Activated naive CD4-positive, alpha-beta T cell treated with anti-CD3 and anti-CD28 coated beads, Interleukin-2, amount 50 U/mL, for 24 hours (primary cell): ENCODE measurements around the gene REEP5.

Source experiments
- H3K27ac Mint-ChIP-seq: one replicate; pipeline ENCODE4 v1.8.0; 2021; ENCODE audit warnings: mild to moderate bottlenecking, mixed read lengths
- H3K27me3 Mint-ChIP-seq: one replicate; pipeline ENCODE4 v1.8.0; 2021; ENCODE audit warnings: mixed read lengths
- H3K36me3 Mint-ChIP-seq: one replicate; pipeline ENCODE4 v1.8.0; 2021; ENCODE audit warnings: mixed read lengths
- H3K4me1 Mint-ChIP-seq: one replicate; pipeline ENCODE4 v1.8.0; 2021; ENCODE audit warnings: mixed read lengths
- H3K4me3 Mint-ChIP-seq: one replicate; pipeline ENCODE4 v1.8.0; 2021; ENCODE audit warnings: mild to moderate bottlenecking, mixed read lengths
- H3K9me3 Mint-ChIP-seq: one replicate; pipeline ENCODE4 v1.8.0; 2021; ENCODE audit warnings: mixed read lengths

The REEP5 gene

DNA sequence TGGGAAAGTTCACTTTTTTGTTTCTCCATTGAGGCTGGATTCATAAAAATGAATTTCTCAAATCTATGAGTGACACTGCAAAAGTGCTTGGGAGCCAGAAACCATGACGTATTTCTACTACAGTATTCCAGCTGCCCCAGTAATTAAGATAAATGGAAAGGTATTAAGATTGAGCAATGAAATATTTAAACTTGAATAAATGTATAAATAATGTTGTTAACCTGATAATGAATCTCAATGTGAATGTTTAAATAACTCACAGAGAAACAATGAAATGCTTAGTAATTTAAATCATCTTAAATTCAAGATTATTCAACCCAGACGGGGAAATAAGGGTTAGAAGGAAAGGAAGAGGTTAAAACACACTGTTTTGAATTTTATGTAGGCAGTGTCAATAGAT, 72.1 kb downstream of the REEP5 start:
- no peak overlapping the region for H3K4me3 Mint-ChIP-seq
- H3K36me3 Mint-ChIP-seq, result peaks cover 5% of the 10 kb centered on the region
- no peak overlapping the region for H3K27ac Mint-ChIP-seq
- H3K4me1 Mint-ChIP-seq, result peaks cover 5% of the 10 kb centered on the region
- peaks cover 12% of the 10 kb centered on the region for H3K27me3 Mint-ChIP-seq
- peaks cover 5% of the 10 kb centered on the region for H3K9me3 Mint-ChIP-seq

DNA sequence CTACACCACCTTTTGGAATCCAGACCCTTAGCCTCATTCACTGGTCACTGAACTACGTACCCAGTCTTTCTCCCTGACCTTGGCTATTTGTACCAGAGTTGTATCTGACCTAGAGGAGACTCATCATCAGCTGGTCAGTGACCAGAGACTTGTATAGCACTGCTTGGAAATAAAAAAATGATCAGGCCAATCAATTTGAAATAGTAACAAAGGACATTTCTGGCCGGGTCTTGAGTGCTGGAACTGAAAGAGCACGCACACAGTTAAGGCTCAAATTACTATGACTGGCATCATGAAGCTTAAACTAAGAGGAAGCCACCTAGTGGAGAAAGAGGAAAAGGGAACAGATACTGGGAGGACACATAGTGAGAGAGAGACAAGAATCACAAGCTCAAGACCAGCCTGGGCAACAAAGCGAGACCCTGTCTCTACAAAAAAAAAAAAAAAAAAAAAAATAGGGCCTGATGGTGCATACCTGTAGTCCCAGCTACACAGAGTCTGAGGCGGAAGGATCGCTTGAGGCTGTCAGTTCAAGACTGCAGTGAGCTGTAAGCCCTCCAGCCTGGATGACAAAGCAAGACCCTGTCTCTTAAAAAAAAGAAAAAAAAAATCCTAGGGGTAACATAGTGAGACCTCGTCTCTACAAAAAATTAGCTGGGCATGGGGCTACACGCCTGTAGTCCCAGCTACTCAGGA, 73.8 kb downstream of the REEP5 start:
- no peak overlapping the region for H3K4me3 Mint-ChIP-seq
- no peaks in the 10 kb centered on the region for H3K9me3 Mint-ChIP-seq
- H3K27ac Mint-ChIP-seq, result peak overlapping the region; percentile 10
- peaks cover 5% of the 10 kb centered on the region for H3K27me3 Mint-ChIP-seq
- no peaks in the 10 kb centered on the region for H3K36me3 Mint-ChIP-seq
- H3K4me1 Mint-ChIP-seq, result peaks cover 5% of the 10 kb centered on the region

DNA sequence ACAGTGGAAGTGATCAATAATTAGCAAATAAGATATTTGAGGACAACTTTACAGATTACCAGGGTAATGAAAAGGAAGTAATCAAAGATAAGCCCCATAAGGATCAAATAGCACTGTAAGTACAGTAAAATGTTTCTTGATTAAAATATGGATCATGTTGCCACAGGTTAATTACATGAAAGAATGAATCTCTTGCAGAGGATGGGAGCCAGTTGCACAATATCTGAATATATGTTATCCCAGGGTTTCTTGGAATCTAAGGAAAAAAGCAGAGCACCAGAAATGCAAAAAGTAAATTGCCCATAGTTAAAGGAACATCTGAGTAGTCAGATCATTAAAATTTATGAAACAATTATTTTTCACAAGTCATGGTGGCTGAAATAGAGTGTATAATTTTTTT, 74.7 kb downstream of the REEP5 start:
- Mint-ChIP-seq H3K9me3 (no peaks in the 10 kb centered on the region), H3K27ac (peak overlapping the region; percentile 24), H3K4me3 (no peak overlapping the region), H3K36me3 (no peaks in the 10 kb centered on the region), H3K4me1 (peaks cover 5% of the 10 kb centered on the region), H3K27me3 (peaks cover 3% of the 10 kb centered on the region)

DNA sequence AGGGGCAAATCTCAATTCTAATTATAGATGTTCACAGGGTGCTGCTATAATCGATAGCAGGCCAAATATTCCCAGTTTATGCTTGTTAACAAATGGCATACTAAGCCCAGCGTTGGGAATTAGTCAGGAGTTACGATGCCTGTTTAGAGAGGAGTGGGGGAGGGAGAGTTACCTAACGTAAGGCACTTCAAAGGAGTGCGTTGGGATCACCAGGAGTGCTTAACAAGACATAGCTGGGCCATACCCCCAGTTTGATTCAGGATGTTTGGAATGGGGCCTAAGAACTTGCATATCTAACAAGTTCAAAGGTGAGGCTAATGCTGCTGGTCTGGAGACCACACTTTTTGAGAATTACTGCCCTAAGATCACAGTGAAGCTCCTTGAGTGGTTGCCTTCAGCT, 75.5 kb downstream of the REEP5 start:
- no peaks in the 10 kb centered on the region for H3K36me3 Mint-ChIP-seq

DNA sequence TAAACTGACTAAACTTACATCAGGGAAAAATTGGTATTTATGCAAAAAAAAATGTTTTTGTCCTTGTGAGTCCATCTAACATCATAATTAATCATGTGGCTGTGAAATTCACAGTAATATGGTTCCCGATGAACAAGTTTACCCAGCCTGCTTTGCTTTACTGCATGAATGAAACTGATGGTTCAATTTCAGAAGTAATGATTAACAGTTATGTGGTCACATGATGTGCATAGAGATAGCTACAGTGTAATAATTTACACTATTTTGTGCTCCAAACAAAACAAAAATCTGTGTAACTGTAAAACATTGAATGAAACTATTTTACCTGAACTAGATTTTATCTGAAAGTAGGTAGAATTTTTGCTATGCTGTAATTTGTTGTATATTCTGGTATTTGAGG, 77.5 kb downstream of the REEP5 start:
- H3K4me3 Mint-ChIP-seq, result no peak overlapping the region
- H3K9me3 Mint-ChIP-seq, result no peaks in the 10 kb centered on the region
- H3K27ac Mint-ChIP-seq, result no peak overlapping the region
- H3K27me3 Mint-ChIP-seq, result no peaks in the 10 kb centered on the region
- peaks cover 2% of the 10 kb centered on the region for H3K36me3 Mint-ChIP-seq
- H3K4me1 Mint-ChIP-seq, result peaks cover 5% of the 10 kb centered on the region

More for the DNA sequence above, 75.5 kb downstream of the REEP5 start:
- Mint-ChIP-seq H3K4me3 (no peak overlapping the region), H3K27ac (peak overlapping the region; percentile 13), H3K27me3 (peaks cover 3% of the 10 kb centered on the region), H3K9me3 (no peaks in the 10 kb centered on the region), H3K4me1 (peaks cover 5% of the 10 kb centered on the region)

DNA sequence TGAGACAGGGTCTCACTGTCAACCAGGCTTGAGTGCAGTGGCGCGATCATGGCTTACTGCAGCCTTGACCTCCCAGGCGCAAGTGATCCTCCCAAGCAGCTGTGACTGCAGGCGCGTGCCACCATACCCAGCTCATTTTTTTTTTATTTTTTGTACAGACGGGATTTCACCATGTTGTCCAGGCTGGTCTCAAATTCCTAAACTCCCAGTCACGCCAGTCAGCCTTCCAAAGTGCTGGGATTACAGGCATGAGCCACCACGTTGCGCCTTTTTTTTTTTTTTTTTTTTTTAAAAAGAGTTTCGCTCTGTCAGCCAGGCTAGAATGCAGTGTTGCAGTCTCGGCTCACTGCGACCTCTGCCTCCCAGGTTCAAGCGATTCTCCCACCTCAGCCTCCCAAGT, 88.1 kb downstream of the REEP5 start:
- H3K27ac Mint-ChIP-seq, result no peak overlapping the region
- no peak overlapping the region for H3K4me3 Mint-ChIP-seq
- H3K4me1 Mint-ChIP-seq, result no peaks in the 10 kb centered on the region
- H3K27me3 Mint-ChIP-seq, result no peaks in the 10 kb centered on the region
- no peaks in the 10 kb centered on the region for H3K9me3 Mint-ChIP-seq
- H3K36me3 Mint-ChIP-seq, result peaks cover 18% of the 10 kb centered on the region

DNA sequence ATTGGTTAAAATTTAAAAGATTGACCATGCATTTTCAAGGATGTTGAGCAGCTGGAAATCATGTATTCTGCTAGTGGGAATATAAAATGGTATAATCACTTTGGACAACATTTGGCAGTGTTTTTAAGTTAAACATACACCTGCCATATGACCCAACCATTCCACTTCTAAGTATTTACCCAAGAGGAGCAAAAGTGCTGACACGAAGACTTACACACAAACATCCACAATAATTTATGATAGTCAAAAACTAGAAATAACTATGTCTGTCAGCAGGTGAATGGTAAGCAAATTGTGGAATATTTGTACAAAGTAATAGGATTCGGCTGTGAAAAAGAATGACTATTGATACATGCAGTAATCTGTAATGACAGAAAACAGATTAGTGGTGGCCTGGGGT, 91.6 kb downstream of the REEP5 start:
- peaks cover 9% of the 10 kb centered on the region for H3K36me3 Mint-ChIP-seq
- H3K9me3 Mint-ChIP-seq, result no peaks in the 10 kb centered on the region
- no peak overlapping the region for H3K27ac Mint-ChIP-seq
- no peaks in the 10 kb centered on the region for H3K27me3 Mint-ChIP-seq
- no peaks in the 10 kb centered on the region for H3K4me1 Mint-ChIP-seq
- no peak overlapping the region for H3K4me3 Mint-ChIP-seq
